ENCODE measurements around the gene NSD2.

Gene NSD2

GRCh38 chr4:1967512-1968149 lies 96.4 kb downstream of the NSD2 start:
- ATAC-seq (replicated peaks; ENCODE audit: extremely low read depth, poor library complexity, severe bottlenecking) (no peak), DNase-seq (ENCODE audit: low spot score in 2 of 2) (no peak)
- Mint-ChIP-seq H3K4me1 (peaks cover 12% of the 10 kb centered on the region), H3K36me3 (ENCODE audit: insufficient read depth) (peaks cover 10% of the 10 kb centered on the region), H3K9me3 (no peaks in the 10 kb centered on the region), H3K27me3 (no peaks in the 10 kb centered on the region), H3K27ac (ENCODE audit: low read depth) (peak overlapping the region; percentile 17), H3K4me3 (no peak overlapping the region)

GRCh38 chr4:1968686-1969295 lies 97.6 kb downstream of the NSD2 start:
- Mint-ChIP-seq H3K27ac (ENCODE audit: low read depth) (peak overlapping the region; percentile 17), H3K36me3 (ENCODE audit: insufficient read depth) (peaks cover 7% of the 10 kb centered on the region), H3K9me3 (no peaks in the 10 kb centered on the region), H3K4me3 (no peak overlapping the region), H3K4me1 (peaks cover 5% of the 10 kb centered on the region), H3K27me3 (no peaks in the 10 kb centered on the region)
- DNase-seq (ENCODE audit: low spot score in 2 of 2) (no peak), ATAC-seq (replicated peaks; ENCODE audit: extremely low read depth, poor library complexity, severe bottlenecking) (no peak)

- peak overlapping the region; percentile 23 for H3K27ac Mint-ChIP-seq (ENCODE audit: low read depth)
- no peaks in the 10 kb centered on the region for H3K9me3 Mint-ChIP-seq
- peaks cover 10% of the 10 kb centered on the region for H3K36me3 Mint-ChIP-seq (ENCODE audit: insufficient read depth)
- no peaks in the 10 kb centered on the region for H3K27me3 Mint-ChIP-seq
- DNase-seq (ENCODE audit: low spot score in 2 of 2): no peak
- no peak overlapping the region for H3K4me3 Mint-ChIP-seq
- H3K4me1 Mint-ChIP-seq: no peaks in the 10 kb centered on the region
- ATAC-seq (replicated peaks; ENCODE audit: extremely low read depth, poor library complexity, severe bottlenecking): no peak
Observed at GRCh38 chr4:1969928-1970723, 98.9 kb downstream of the NSD2 start.

- DNase-seq (ENCODE audit: low spot score in 2 of 2) (no peak), ATAC-seq (replicated peaks; ENCODE audit: extremely low read depth, poor library complexity, severe bottlenecking) (no peak)
- Mint-ChIP-seq H3K4me1 (no peaks in the 10 kb centered on the region), H3K27me3 (no peaks in the 10 kb centered on the region), H3K4me3 (no peak overlapping the region), H3K27ac (ENCODE audit: low read depth) (no peak overlapping the region), H3K9me3 (no peaks in the 10 kb centered on the region), H3K36me3 (ENCODE audit: insufficient read depth) (peaks cover 10% of the 10 kb centered on the region)
Observed at GRCh38 chr4:1970926-1971325, 99.7 kb downstream of the NSD2 start.

- Mint-ChIP-seq H3K4me3 (no peak overlapping the region), H3K9me3 (no peaks in the 10 kb centered on the region), H3K27ac (ENCODE audit: low read depth) (peak overlapping the region; percentile 11), H3K27me3 (no peaks in the 10 kb centered on the region), H3K4me1 (no peaks in the 10 kb centered on the region), H3K36me3 (ENCODE audit: insufficient read depth) (peaks cover 14% of the 10 kb centered on the region)
- no peak for ATAC-seq (replicated peaks; ENCODE audit: extremely low read depth, poor library complexity, severe bottlenecking)
- DNase-seq (ENCODE audit: low spot score in 2 of 2): no peak
Observed at GRCh38 chr4:1971456-1972200, 100.4 kb downstream of the NSD2 start.

GRCh38 chr4:1972414-1972813 lies 101.2 kb downstream of the NSD2 start:
- Mint-ChIP-seq H3K27ac (ENCODE audit: low read depth) (peak overlapping the region; percentile 11), H3K36me3 (ENCODE audit: insufficient read depth) (peaks cover 16% of the 10 kb centered on the region), H3K4me1 (no peaks in the 10 kb centered on the region), H3K9me3 (no peaks in the 10 kb centered on the region), H3K27me3 (no peaks in the 10 kb centered on the region), H3K4me3 (no peak overlapping the region)
- no peak for ATAC-seq (replicated peaks; ENCODE audit: extremely low read depth, poor library complexity, severe bottlenecking)
- no peak for DNase-seq (ENCODE audit: low spot score in 2 of 2)

- Mint-ChIP-seq H3K4me3 (no peak overlapping the region), H3K9me3 (no peaks in the 10 kb centered on the region), H3K36me3 (ENCODE audit: insufficient read depth) (peaks cover 19% of the 10 kb centered on the region), H3K4me1 (no peaks in the 10 kb centered on the region), H3K27ac (ENCODE audit: low read depth) (no peak overlapping the region), H3K27me3 (no peaks in the 10 kb centered on the region)
- ATAC-seq (replicated peaks; ENCODE audit: extremely low read depth, poor library complexity, severe bottlenecking): no peak
- no peak for DNase-seq (ENCODE audit: low spot score in 2 of 2)
Observed at GRCh38 chr4:1973218-1973617, 102.0 kb downstream of the NSD2 start.

- H3K4me1 Mint-ChIP-seq: no peaks in the 10 kb centered on the region
- no peaks in the 10 kb centered on the region for H3K27me3 Mint-ChIP-seq
- no peaks in the 10 kb centered on the region for H3K9me3 Mint-ChIP-seq
- peak overlapping the region; percentile 59 for H3K27ac Mint-ChIP-seq (ENCODE audit: low read depth)
- ATAC-seq (replicated peaks; ENCODE audit: extremely low read depth, poor library complexity, severe bottlenecking): no peak
- H3K4me3 Mint-ChIP-seq: no peak overlapping the region
- H3K36me3 Mint-ChIP-seq (ENCODE audit: insufficient read depth): peaks cover 22% of the 10 kb centered on the region
- no peak for DNase-seq (ENCODE audit: low spot score in 2 of 2)
Observed at GRCh38 chr4:1973661-1974060, 102.5 kb downstream of the NSD2 start.

- DNase-seq (ENCODE audit: low spot score in 2 of 2) (no peak), ATAC-seq (replicated peaks; ENCODE audit: extremely low read depth, poor library complexity, severe bottlenecking) (no peak)
- H3K4me3 Mint-ChIP-seq: no peak overlapping the region
- no peaks in the 10 kb centered on the region for H3K9me3 Mint-ChIP-seq
- no peaks in the 10 kb centered on the region for H3K27me3 Mint-ChIP-seq
- peaks cover 24% of the 10 kb centered on the region for H3K36me3 Mint-ChIP-seq (ENCODE audit: insufficient read depth)
- H3K27ac Mint-ChIP-seq (ENCODE audit: low read depth): no peak overlapping the region
- H3K4me1 Mint-ChIP-seq: no peaks in the 10 kb centered on the region
Observed at GRCh38 chr4:1974840-1975239, 103.6 kb downstream of the NSD2 start.

GRCh38 chr4:1975391-1975801 lies 104.2 kb downstream of the NSD2 start:
- no peak overlapping the region for H3K4me3 Mint-ChIP-seq
- no peak overlapping the region for H3K27ac Mint-ChIP-seq (ENCODE audit: low read depth)
- H3K36me3 Mint-ChIP-seq (ENCODE audit: insufficient read depth): peaks cover 30% of the 10 kb centered on the region
- no peak for ATAC-seq (replicated peaks; ENCODE audit: extremely low read depth, poor library complexity, severe bottlenecking)
- no peaks in the 10 kb centered on the region for H3K27me3 Mint-ChIP-seq
- no peaks in the 10 kb centered on the region for H3K4me1 Mint-ChIP-seq
- no peak for DNase-seq (ENCODE audit: low spot score in 2 of 2)
- H3K9me3 Mint-ChIP-seq: no peaks in the 10 kb centered on the region

GRCh38 chr4:1975880-1976279 lies 104.7 kb downstream of the NSD2 start:
- DNase-seq (ENCODE audit: low spot score in 2 of 2) (no peak), ATAC-seq (replicated peaks; ENCODE audit: extremely low read depth, poor library complexity, severe bottlenecking) (no peak)
- no peak overlapping the region for H3K27ac Mint-ChIP-seq (ENCODE audit: low read depth)
- no peaks in the 10 kb centered on the region for H3K27me3 Mint-ChIP-seq
- no peaks in the 10 kb centered on the region for H3K9me3 Mint-ChIP-seq
- peaks cover 32% of the 10 kb centered on the region for H3K36me3 Mint-ChIP-seq (ENCODE audit: insufficient read depth)
- H3K4me3 Mint-ChIP-seq: no peak overlapping the region
- H3K4me1 Mint-ChIP-seq: no peaks in the 10 kb centered on the region

- peaks cover 37% of the 10 kb centered on the region for H3K36me3 Mint-ChIP-seq (ENCODE audit: insufficient read depth)
- no peaks in the 10 kb centered on the region for H3K27me3 Mint-ChIP-seq
- no peak overlapping the region for H3K4me3 Mint-ChIP-seq
- no peak overlapping the region for H3K27ac Mint-ChIP-seq (ENCODE audit: low read depth)
- no peaks in the 10 kb centered on the region for H3K4me1 Mint-ChIP-seq
- no peaks in the 10 kb centered on the region for H3K9me3 Mint-ChIP-seq
- ATAC-seq (replicated peaks; ENCODE audit: extremely low read depth, poor library complexity, severe bottlenecking) (no peak), DNase-seq (ENCODE audit: low spot score in 2 of 2) (no peak)
Observed at GRCh38 chr4:1976416-1977352, 105.5 kb downstream of the NSD2 start.
